HCT116 (cell line): ENCODE data around the gene ARL15. TPM values are rescaled to one million over a fixed set of nuclear protein-coding genes. Genes with fewer than 3 reads are reported as not detected.

Experiments
- ATAC-seq: fragments of 200-7000 bp; cut with Tn5 transposase; 2 replicates; pipeline ENCODE4 v1.9.1; 2020; ENCODE audit warnings: mild to moderate bottlenecking, moderate library complexity
- BruUV-seq: library from RNA; stranded (reverse); fragments of 400-500 nt; replicated peaks from 2 replicates; lab custom pipeline; 2021; lab: Mats Ljungman, UMichigan
- CTCF ChIA-PET: fragments of 300-600 bp; sonication (Branson Sonifier 250); formaldehyde crosslinking; loops from one replicate; lab custom pipeline; 2021; ENCODE audit warnings: antibody characterized with exemption; lab: Charles Lee
- POLR2A ChIA-PET: fragments of 300-600, 350-600 bp; sonication (Branson Sonifier 250); formaldehyde crosslinking; loops from one replicate; lab custom pipeline; 2021; ENCODE audit warnings: antibody characterized with exemption; lab: Charles Lee
- RAD21 ChIA-PET, 2 experiments: fragments of 300-600 bp; sonication (Branson Sonifier 250); formaldehyde crosslinking; loops; one replicate each; lab custom pipeline; 2023; ENCODE audit warnings: low total read pairs in 2 of 2; ENCODE audit not compliant: uncharacterized antibody in 2 of 2, unreplicated experiment in 2 of 2, low non-redundant PET in 1 of 2; lab: Charles Lee
- DNase-seq: peaks from one replicate; pipeline ENCODE4 v3.0.0-alpha.2; 2010; ENCODE audit warnings: low read depth, low spot score
- H2AFZ ChIP-seq: fragments of 200-600 bp; shearing (Covaris generic), sonication (generic); 2 replicates; pipeline ENCODE4 v1.6.1; 2017; ENCODE audit warnings: low read depth, mixed run types, mixed read lengths, antibody characterized with exemption, low read length; ENCODE audit not compliant: poor library complexity, severe bottlenecking
- H3K27ac ChIP-seq: 2 replicates; pipeline ENCODE4 v1.5.1; 2012; ENCODE audit warnings: low read depth, low read length
- H3K27me3 ChIP-seq: fragments of 200-600 bp; sonication (generic); 2 replicates; pipeline ENCODE4 v1.6.1; 2016; ENCODE audit warnings: mixed run types, low read length, mixed read lengths; ENCODE audit not compliant: insufficient read depth
- H3K36me3 ChIP-seq, 2 experiments: fragments of 200-500 bp in 1 of 2; fragments of 200-600 bp in 1 of 2; sonication (Bioruptor generic) in 1 of 2; sonication (generic) in 1 of 2; 2 replicates each; pipeline versions ENCODE4 v1.5.1 to v1.6.1; 2014 to 2016; ENCODE audit warnings: low read length in 2 of 2, inconsistent platforms in 1 of 2, mixed read lengths in 1 of 2, mixed run types in 1 of 2; ENCODE audit not compliant: insufficient read depth in 2 of 2, control insufficient read depth in 1 of 2
- H3K4me1 ChIP-seq, 2 experiments: fragments of 200-600 bp in 1 of 2; sonication (generic) in 1 of 2; 2 replicates each; pipeline versions ENCODE4 v1.5.1 to v1.6.1; 2012 to 2017; ENCODE audit warnings: low read length in 2 of 2, inconsistent platforms in 1 of 2, mild to moderate bottlenecking in 1 of 2, mixed read lengths in 1 of 2, mixed run types in 1 of 2, moderate library complexity in 1 of 2; ENCODE audit not compliant: insufficient read depth in 2 of 2, control insufficient read depth in 1 of 2
- H3K4me2 ChIP-seq: fragments of 200-600 bp; sonication (generic); 2 replicates; pipeline ENCODE4 v1.6.1; 2017; ENCODE audit warnings: mixed run types, low read length, mixed read lengths
- H3K4me3 ChIP-seq, 2 experiments: fragments of 200-600 bp in 1 of 2; sonication (generic) in 1 of 2; replicated peaks in 1 of 2; 2 replicates each; pipeline ENCODE4 v1.5.1; 2011 to 2016; ENCODE audit warnings: low read length in 2 of 2, control low read depth in 1 of 2, low read depth in 1 of 2, mild to moderate bottlenecking in 1 of 2, mixed read lengths in 1 of 2, mixed run types in 1 of 2
- H3K79me2 ChIP-seq: fragments of 200-600 bp; sonication (generic); 2 replicates; pipeline ENCODE4 v1.6.1; 2017; ENCODE audit warnings: mild to moderate bottlenecking, mixed run types, low read length, moderate library complexity, mixed read lengths; ENCODE audit not compliant: insufficient read depth
- H3K9ac ChIP-seq: fragments of 200-600 bp; sonication (generic); 2 replicates; pipeline ENCODE4 v1.6.1; 2016; ENCODE audit warnings: low read length, mixed read lengths
- H3K9me2 ChIP-seq: fragments of 200-600 bp; sonication (generic), shearing (Covaris generic); 2 replicates; pipeline ENCODE4 v1.6.1; 2017; ENCODE audit warnings: mixed run types, mild to moderate bottlenecking, moderate library complexity; ENCODE audit not compliant: insufficient read depth
- H3K9me3 ChIP-seq, 2 experiments: fragments of 200-500 bp in 1 of 2; fragments of 200-600 bp in 1 of 2; sonication (Bioruptor generic) in 1 of 2; sonication (generic) in 1 of 2; 2 replicates each; pipeline ENCODE4 v1.6.1; 2014 to 2017; ENCODE audit warnings: low read length in 2 of 2, mixed read lengths in 2 of 2, inconsistent platforms in 1 of 2, low read depth in 1 of 2, mild to moderate bottlenecking in 1 of 2, mixed run types in 1 of 2, moderate library complexity in 1 of 2; ENCODE audit not compliant: control insufficient read depth in 1 of 2, insufficient read depth in 1 of 2
- H4K20me1 ChIP-seq: fragments of 200-600 bp; sonication (generic), shearing (Covaris generic); 2 replicates; pipeline ENCODE4 v1.6.1; 2017; ENCODE audit warnings: mixed run types, mild to moderate bottlenecking, moderate library complexity; ENCODE audit not compliant: insufficient read depth
- ATF3 ChIP-seq: IDR thresholded peaks from 2 replicates; pipeline ENCODE4 v1.6.1; 2012
- CBX3 ChIP-seq: IDR thresholded peaks from 2 replicates; pipeline ENCODE4 v1.6.1; 2012; ENCODE audit warnings: low read depth
- CEBPB ChIP-seq: IDR thresholded peaks from 2 replicates; pipeline ENCODE4 v1.6.1; 2012; ENCODE audit warnings: low read depth
- CTCF ChIP-seq, 3 experiments: fragments of 200-600 bp in 1 of 3; sonication (generic) in 1 of 3; IDR thresholded peaks in 2 of 3; conservative IDR thresholded peaks in 1 of 3; 2 replicates each; pipeline ENCODE4 v1.5.1; 2012 to 2017; ENCODE audit warnings: low read depth in 2 of 3, low read length in 2 of 3, antibody characterized with exemption in 1 of 3, borderline replicate concordance in 1 of 3, control low read depth in 1 of 3, mild to moderate bottlenecking in 1 of 3, mixed read lengths in 1 of 3, mixed run types in 1 of 3, moderate library complexity in 1 of 3; ENCODE audit not compliant: insufficient read depth in 1 of 3
- EGR1 ChIP-seq: IDR thresholded peaks from 2 replicates; pipeline ENCODE4 v1.6.1; 2012; ENCODE audit warnings: low read depth
- ELF1 ChIP-seq: IDR thresholded peaks from 2 replicates; pipeline ENCODE4 v1.6.1; 2012; ENCODE audit warnings: low read depth, borderline replicate concordance
- EZH2 ChIP-seq: fragments of 200-600 bp; sonication (generic); IDR thresholded peaks from 2 replicates; pipeline ENCODE4 v1.6.1; 2017; ENCODE audit warnings: antibody characterized with exemption, mixed run types
- EZH2phosphoT487 ChIP-seq: fragments of 200-600 bp; IDR thresholded peaks from 2 replicates; pipeline ENCODE4 v1.6.1; 2018; ENCODE audit warnings: antibody characterized with exemption, borderline replicate concordance
- FOSL1 ChIP-seq: IDR thresholded peaks from 2 replicates; pipeline ENCODE4 v1.6.1; 2012; ENCODE audit warnings: low read depth
- JUND ChIP-seq: IDR thresholded peaks from 2 replicates; pipeline ENCODE4 v1.6.1; 2012
- MAX ChIP-seq: IDR thresholded peaks from 2 replicates; pipeline ENCODE4 v1.6.1; 2012
- POLR2A ChIP-seq: IDR thresholded peaks from 2 replicates; pipeline ENCODE4 v1.7.0; 2011; ENCODE audit warnings: borderline replicate concordance; ENCODE audit not compliant: insufficient read depth, insufficient read length; ENCODE audit errors: extremely low read depth
- POLR2AphosphoS5 ChIP-seq: IDR thresholded peaks from 2 replicates; pipeline ENCODE4 v1.6.1; 2011; ENCODE audit warnings: mild to moderate bottlenecking, low read depth, low read length, moderate library complexity
- REST ChIP-seq: IDR thresholded peaks from 2 replicates; pipeline ENCODE4 v1.6.1; 2012; ENCODE audit warnings: low read depth
- SIN3A ChIP-seq: IDR thresholded peaks from 2 replicates; pipeline ENCODE4 v1.6.1; 2012; ENCODE audit warnings: low read depth
- SP1 ChIP-seq: IDR thresholded peaks from 2 replicates; pipeline ENCODE4 v1.6.1; 2012; ENCODE audit warnings: low read depth
- TCF7L2 ChIP-seq: IDR thresholded peaks from 2 replicates; pipeline ENCODE4 v1.7.0; 2011; ENCODE audit warnings: borderline replicate concordance, inconsistent platforms; ENCODE audit not compliant: insufficient read depth, insufficient read length; ENCODE audit errors: extremely low read depth
- YY1 ChIP-seq: IDR thresholded peaks from 2 replicates; pipeline ENCODE4 v1.6.1; 2011; ENCODE audit warnings: low read length, low read depth, moderate library complexity, mild to moderate bottlenecking; ENCODE audit not compliant: insufficient replicate concordance; ENCODE audit errors: extremely low read depth
- ZBTB33 ChIP-seq: IDR thresholded peaks from 2 replicates; pipeline ENCODE4 v1.6.1; 2011; ENCODE audit warnings: mild to moderate bottlenecking, low read length, moderate library complexity; ENCODE audit not compliant: insufficient replicate concordance; ENCODE audit errors: extremely low read depth
- ZNF274 ChIP-seq: fragments of 200-500 bp; sonication (Bioruptor generic); IDR thresholded peaks from 2 replicates; pipeline ENCODE4 v1.6.1; 2014; ENCODE audit warnings: mild to moderate bottlenecking, low read depth, low read length, inconsistent platforms
- intact Hi-C: fragments of 100-400 bp; cut with micrococcal nuclease; formaldehyde crosslinking; loops from 2 replicates; pipeline ENCODE4 v1.10.0; 2022
- total RNA-seq: library from RNA; stranded (reverse); gene quantifications from one replicate; pipeline ENCODE4 v1.2.1, GENCODE V29; 2021; ENCODE audit not compliant: unreplicated experiment

Gene ARL15
- total RNA-seq, 1 experiment from 2014 or later = 15.0 TPM

GRCh38 chr5:54276048-54276447 lies 34.3 kb downstream of the ARL15 start:
- Histone ChIP-seq H3K27ac (no peak overlapping the region), H3K4me2 (no peak overlapping the region), H3K9me2 (no peaks in the 10 kb centered on the region), H2AFZ (no peak overlapping the region), H3K79me2 (no peaks in the 10 kb centered on the region), H3K4me1 (no peaks in the 10 kb centered on the region), H3K36me3 (no peaks in the 10 kb centered on the region), H3K9me3 (no peaks in the 10 kb centered on the region), H3K4me3 (no peak overlapping the region), H4K20me1 (no peaks in the 10 kb centered on the region), H3K9ac (no peak overlapping the region), H3K27me3 (no peaks in the 10 kb centered on the region)
- intact Hi-C loops = no loop called here
- ChIA-PET RAD21 (no interaction called here), CTCF (interaction anchor here (0.8 kb wide), 1 partner anchor 592 kb away, joined by 3 read pairs; no protein-coding TSS in a partner anchor), POLR2A (no interaction called here)
- DNase-seq (no peak), ATAC-seq (no peak)
- TF ChIP-seq MAX (no peak), ATF3 (no peak), POLR2A (no peak), EGR1 (no peak), ELF1 (no peak), YY1 (no peak), POLR2AphosphoS5 (no peak), ZBTB33 (no peak), SIN3A (no peak), FOSL1 (no peak), CBX3 (no peak), EZH2phosphoT487 (no peak), CEBPB (no peak), CTCF (IDR thresholded peaks at IDR 0.05 in 2 of 3, conservative IDR thresholded peaks at IDR 0.05 in 1 of 3; ENCODE audit: borderline replicate concordance in 1 of 3, insufficient read depth in 1 of 3, low read depth in 2 of 3, low read length in 2 of 3) (no peak), SP1 (no peak), TCF7L2 (no peak), EZH2 (no peak), JUND (no peak), REST (no peak), ZNF274 (no peak)
- BruUV-seq = no TSS peak
